Stimulated activated CD4-positive, alpha-beta T cell treated with anti-CD3 and anti-CD28 coated beads, Interleukin-2, amount 100 ng/mL, for 48 hours (primary cell): ENCODE data around the gene TRIM67.
A peak's percentile ranks its signal among the peaks of the same experiment; 100 is the strongest.

Experiments
- DNase-seq, 2 donors: peaks; one replicate each; pipeline ENCODE4 v3.0.0-alpha.2; 2020

TRIM67 gene

GRCh38 chr1:231238298-231238697 is 76.4 kb downstream of the TRIM67 start:
- no peak for DNase-seq

- DNase-seq: peak in 1 of 2 donors; percentile 19
Measured at GRCh38 chr1:231240531-231240882, 78.6 kb downstream of the TRIM67 start.

- peak; percentile 87 to 91 for DNase-seq
Measured at GRCh38 chr1:231240883-231241735, 79.3 kb downstream of the TRIM67 start, which contains the start of gene GNPAT. Gene GNPAT, plus strand, starts transcription at chr1:231241212. Its CDS starts 167 bp downstream, at chr1:231241379.

- peak in 1 of 2 donors; percentile 2 for DNase-seq
Measured at GRCh38 chr1:231241750-231242149, 79.9 kb downstream of the TRIM67 start.

GRCh38 chr1:231242516-231243198 is 80.8 kb downstream of the TRIM67 start:
- no peak for DNase-seq

GRCh38 chr1:231248778-231249177 is 86.9 kb downstream of the TRIM67 start:
- DNase-seq: no peak

DNA sequence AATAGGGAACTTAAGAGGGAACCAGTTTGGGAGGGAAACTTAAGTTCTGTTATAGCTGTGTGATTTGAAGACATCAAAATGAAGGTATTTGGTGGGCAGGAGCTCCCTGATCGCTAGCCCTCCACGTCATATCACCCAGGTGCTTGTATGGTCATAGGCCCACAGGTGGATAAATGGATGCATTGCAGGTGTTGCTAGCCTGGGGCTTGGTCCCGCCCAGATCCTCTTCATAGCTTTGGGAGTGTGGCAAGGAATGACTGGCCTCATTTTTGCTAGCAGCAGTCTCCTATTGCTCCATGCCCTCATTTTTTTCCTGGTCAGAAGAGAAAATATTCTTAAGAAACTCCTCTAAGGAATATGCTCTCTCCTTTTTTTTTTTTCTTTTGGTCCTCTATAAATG is 90.5 kb downstream of the TRIM67 start:
- DNase-seq: no peak

DNA sequence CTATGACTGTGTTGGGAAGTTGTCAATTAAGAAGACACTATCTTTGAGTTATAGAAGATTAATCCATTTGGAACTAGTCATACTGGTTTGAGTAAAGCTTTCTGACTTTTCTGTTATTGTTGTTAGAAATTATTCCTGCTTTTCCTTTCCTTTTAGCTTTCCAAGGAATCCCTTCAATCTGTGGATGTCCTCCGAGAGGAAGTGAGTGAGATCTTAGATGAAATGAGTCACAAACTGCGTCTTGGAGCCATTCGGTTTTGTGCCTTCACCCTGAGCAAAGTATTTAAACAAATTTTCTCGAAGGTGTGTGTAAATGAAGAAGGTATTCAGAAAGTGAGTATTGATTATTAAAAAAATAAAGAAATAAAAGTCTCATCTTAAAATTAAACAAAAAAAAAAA is 98.5 kb downstream of the TRIM67 start:
- DNase-seq: no peak

- no peak for DNase-seq
Measured at GRCh38 chr1:231264642-231265041, 102.8 kb downstream of the TRIM67 start.

DNA sequence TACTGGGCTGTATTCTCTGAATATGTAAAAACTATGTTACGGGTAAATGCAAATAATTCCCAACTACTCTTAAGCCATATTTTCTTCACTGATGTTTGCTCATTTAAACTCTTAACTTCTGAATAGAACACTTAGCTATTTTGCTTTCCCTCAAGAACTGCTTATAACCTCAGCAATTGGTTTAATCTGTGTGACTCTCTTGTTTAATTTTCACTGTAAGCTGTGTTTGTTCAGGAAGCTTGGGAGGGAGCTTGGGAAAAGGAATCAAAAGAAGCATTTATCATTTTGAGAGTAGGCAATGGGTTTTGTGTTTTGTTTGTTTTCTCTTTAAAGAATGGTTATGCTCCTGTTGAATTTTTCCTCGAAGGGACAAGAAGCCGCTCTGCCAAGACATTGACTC is 103.5 kb downstream of the TRIM67 start:
- DNase-seq: no peak

DNA sequence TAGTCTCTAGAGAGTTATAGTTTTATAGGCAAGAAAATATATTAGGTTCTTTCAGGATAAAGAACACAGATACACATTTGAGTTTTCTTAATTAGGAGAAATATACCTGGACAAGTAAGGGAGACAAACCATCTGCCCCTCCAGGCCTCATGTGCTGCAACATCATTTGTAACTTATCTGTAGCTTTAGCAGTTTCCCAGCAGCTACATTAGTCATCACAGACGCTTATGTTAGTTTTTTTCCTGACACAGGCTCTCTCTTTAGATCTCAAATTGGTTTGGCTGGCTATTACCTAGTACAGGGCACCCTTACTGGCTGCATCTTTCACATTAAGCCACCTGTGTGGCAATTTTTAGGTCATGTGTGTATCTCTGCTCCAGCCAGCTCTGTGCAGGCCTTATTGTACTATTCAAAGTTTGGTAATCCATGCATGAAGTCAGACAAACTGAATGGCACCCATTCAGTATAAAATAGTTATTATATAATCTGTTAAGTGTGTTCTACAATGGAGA is 105.0 kb downstream of the TRIM67 start:
- DNase-seq: no peak
